Lower leg skin (tissue), 4 donors: Measurements from ENCODE around the gene PCSK6. TPM values are rescaled to one million over a fixed set of nuclear protein-coding genes. Genes with fewer than 3 reads are reported as not detected.
A peak's percentile ranks its signal among the peaks of the same experiment; 100 is the strongest.

Experiments used
- DNase-seq, 2 donors: peaks; one replicate each; pipeline ENCODE4 v3.0.0-alpha.2; 2019; ENCODE audit warnings: low spot score in 2 of 2
- H3K4me3 ChIP-seq: fragments of 200-600 bp; sonication (generic); 2 replicates; pipeline ENCODE4 v1.5.1; 2017; ENCODE audit warnings: mild to moderate bottlenecking, low read depth; ENCODE audit not compliant: poor library complexity, severe bottlenecking
- POLR2A ChIP-seq, 2 donors: fragments of 450-650 bp; IDR thresholded peaks; one replicate each; pipeline ENCODE4 v1.6.1; 2016 to 2017; ENCODE audit warnings: antibody characterized with exemption in 2 of 2, mild to moderate bottlenecking in 1 of 2, moderate library complexity in 1 of 2
- WGBS, 2 donors: methylation state at CpG; one replicate each; pipeline ENCODE4 v1.1.5; 2018; 5-methylcytosine and 5-hydroxymethylcytosine counted together
- intact Hi-C: fragments of 100-400 bp; cut with DNase I; formaldehyde crosslinking; loops from one replicate; pipeline ENCODE4 v1.15.0; 2023; ENCODE audit warnings: low total_unique reads
- total RNA-seq, 4 donors: library from RNA; depleted of rRNA; stranded (reverse); fragments of >200 nt; gene quantifications; one replicate each; pipeline ENCODE4 v1.1.0, GENCODE V29; 2016
- TF ChIP-seq, protein P1 (sequence below), 3 donors: fragments of 450-650 bp; IDR thresholded peaks; one replicate each; pipeline ENCODE4 v1.5.1; 2016; ENCODE audit warnings: antibody characterized with exemption in 3 of 3, mild to moderate bottlenecking in 3 of 3, moderate library complexity in 2 of 3

PCSK6 gene
- total RNA-seq, 4 donors from 2014 or later: 20.1 to 45.4 (median 30.4) TPM

DNA sequence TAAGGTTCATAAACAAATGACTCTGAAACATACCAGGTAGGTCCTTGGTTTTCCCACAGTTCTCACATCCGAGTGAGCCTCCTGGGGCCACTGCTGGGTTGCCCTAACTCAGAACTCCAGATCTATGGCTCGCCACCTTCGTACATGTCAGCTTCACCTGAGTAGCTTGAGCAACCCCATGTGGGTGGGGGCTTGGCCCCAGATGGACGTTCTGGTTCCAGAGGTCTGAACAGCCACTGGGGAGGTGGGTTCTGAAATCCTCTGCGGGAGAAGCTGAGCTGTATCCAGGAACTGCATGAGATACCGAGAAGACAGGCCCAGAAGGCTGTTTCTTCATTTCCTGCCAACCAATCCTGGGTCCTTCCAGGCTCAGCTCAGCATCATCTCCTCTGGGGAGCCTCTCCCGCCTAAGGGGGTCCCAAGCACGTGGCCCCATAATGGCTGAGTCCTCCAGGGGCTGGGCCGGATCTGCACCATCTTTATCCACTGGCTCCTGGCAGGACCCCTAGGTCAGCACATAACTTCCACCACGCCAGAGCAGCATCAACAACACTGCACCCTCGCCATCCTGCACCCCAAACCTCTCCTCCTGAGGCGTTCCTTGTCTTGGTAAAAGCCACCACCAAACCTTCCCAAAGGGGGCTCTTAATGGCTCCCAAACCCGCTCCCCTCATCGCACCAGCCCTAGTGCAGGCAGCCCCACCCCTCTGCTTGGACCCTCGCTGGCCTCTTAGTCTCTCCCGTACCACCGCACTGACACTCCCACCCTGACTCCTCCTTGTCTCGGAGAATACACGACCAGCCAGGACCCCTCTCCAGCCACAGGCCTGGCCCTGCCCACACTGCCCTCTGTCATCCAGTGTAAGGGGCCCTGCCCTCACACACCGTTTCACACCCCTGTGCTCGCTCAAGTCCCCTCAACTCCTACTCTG, 39.8 kb downstream of the PCSK6 start:
- WGBS, 2 donors: 94 to 95% methylated on average over 21 of the region's 21 CpGs
- H3K4me3 ChIP-seq: no peak overlapping the region
- intact Hi-C loops: no loop called here
- peak in 1 of 2 donors; percentile 76 for DNase-seq
- no peak for TF ChIP-seq POLR2A (IDR thresholded peaks at IDR 0.05)

DNA sequence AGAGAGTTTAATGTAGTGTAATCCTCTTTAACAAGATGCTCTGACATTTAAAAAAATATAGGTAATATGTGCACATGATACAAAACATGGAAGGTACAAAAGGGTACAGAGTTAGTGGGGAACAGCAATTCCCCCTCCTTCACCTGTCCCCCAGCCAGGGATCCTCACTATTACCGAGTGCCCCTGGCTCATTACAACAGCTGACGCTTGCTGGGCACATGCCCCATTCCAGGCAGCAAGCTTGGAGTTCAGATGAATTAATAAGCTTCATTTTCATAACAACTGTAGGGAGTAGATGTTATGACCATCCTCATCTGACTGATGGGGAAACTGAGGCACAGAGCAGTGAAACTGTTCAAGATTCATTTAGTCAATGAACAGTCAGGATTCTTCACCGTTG, 41.2 kb downstream of the PCSK6 start:
- TF ChIP-seq, protein P1, sequence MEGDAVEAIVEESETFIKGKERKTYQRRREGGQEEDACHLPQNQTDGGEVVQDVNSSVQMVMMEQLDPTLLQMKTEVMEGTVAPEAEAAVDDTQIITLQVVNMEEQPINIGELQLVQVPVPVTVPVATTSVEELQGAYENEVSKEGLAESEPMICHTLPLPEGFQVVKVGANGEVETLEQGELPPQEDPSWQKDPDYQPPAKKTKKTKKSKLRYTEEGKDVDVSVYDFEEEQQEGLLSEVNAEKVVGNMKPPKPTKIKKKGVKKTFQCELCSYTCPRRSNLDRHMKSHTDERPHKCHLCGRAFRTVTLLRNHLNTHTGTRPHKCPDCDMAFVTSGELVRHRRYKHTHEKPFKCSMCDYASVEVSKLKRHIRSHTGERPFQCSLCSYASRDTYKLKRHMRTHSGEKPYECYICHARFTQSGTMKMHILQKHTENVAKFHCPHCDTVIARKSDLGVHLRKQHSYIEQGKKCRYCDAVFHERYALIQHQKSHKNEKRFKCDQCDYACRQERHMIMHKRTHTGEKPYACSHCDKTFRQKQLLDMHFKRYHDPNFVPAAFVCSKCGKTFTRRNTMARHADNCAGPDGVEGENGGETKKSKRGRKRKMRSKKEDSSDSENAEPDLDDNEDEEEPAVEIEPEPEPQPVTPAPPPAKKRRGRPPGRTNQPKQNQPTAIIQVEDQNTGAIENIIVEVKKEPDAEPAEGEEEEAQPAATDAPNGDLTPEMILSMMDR (IDR thresholded peaks at IDR 0.05): no peak
- no peak for TF ChIP-seq POLR2A (IDR thresholded peaks at IDR 0.05)
- 90 to 93% methylated on average over 3 of the region's 3 CpGs for WGBS, 2 donors
- peak in 1 of 2 donors; percentile 50 for DNase-seq
- intact Hi-C loops: no loop called here
- no peak overlapping the region for H3K4me3 ChIP-seq

DNA sequence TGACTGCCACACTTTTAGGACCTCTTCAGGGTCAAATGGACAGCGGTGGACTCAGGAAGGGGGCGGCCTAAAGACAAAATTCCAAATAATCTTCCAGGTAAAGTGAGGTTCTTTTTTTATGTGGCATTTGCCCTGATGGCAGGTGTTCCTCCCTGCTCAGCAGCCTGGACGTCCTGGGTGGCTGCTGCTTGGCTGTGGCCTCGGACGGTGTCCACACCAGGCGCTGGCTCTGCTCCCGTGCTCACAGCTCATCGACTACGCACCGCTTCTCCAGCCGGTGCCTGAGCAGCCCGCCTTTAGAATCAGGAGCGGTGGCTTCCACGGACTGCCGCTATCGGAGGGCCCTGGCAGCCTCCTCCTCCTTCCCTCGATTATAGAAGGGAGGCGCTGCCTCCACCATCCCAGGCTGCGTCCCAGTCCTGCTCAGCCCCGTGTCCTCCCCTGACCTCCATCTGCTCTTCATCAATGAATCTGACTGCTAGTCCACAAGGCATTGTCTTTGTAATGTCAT, 41.9 kb downstream of the PCSK6 start:
- 73 to 83% methylated on average over 20 of the region's 20 CpGs for WGBS, 2 donors
- intact Hi-C loops: no loop called here
- TF ChIP-seq, protein P1 (IDR thresholded peaks at IDR 0.05): no peak
- no peak overlapping the region for H3K4me3 ChIP-seq
- DNase-seq: peak in 1 of 2 donors; percentile 83

DNA sequence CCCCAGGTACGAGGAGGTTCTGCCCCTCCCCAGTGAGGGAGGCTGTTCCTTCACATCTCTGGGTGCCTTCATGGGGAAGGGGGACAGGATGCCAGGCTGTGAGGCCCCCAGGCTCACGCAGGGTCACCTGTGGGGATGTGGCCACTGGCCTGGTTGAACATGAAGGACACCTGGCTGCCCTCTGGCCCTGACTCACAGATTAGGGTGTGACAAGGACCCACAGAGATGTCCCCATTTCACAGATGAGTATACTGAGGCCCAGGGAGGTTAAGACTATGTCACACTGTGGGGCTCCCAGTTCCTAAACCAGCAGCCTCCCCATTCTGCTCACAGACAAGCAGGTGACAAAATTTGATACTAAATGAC, 42.4 kb downstream of the PCSK6 start:
- no peak overlapping the region for H3K4me3 ChIP-seq
- TF ChIP-seq POLR2A (IDR thresholded peaks at IDR 0.05): no peak
- TF ChIP-seq, protein P1 (IDR thresholded peaks at IDR 0.05): no peak
- 96 to 100% methylated on average over 2 of the region's 2 CpGs for WGBS, 2 donors
- intact Hi-C loops: no loop called here
- peak in 1 of 2 donors; percentile 58 for DNase-seq

DNA sequence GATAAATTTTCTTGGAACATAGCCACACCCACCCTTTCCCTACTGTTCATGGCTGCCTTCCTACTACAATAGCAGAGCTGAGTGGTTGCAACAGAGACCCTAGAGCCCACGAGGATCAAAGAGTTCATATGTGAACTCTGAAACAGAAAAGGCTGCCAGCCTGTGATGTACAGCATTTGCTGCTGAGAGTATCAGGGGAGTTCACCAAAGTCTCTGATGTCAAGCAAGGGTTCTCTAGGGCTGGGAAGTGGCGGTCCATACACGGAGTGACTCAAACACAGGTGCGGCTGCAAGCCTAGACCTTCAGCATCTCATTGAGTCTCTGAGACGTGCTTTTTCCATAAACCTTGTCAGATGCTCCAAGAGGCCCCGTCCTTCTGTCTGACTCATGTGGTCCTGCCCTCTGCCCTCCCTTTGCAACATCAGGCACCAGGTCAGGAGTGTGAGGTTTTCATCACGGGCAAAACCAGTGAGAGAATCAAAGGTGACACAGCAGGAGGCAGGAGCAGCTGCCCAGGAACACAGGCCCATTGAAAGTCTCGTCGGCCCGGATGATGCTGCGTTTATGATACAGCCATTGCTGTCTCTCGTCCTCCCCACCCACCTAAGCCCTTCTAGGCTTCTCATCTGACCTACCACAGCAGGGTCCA, 42.9 kb downstream of the PCSK6 start:
- WGBS, 2 donors: 74 to 82% methylated on average over 12 of the region's 12 CpGs
- TF ChIP-seq POLR2A (IDR thresholded peaks at IDR 0.05): no peak
- TF ChIP-seq, protein P1 (IDR thresholded peaks at IDR 0.05): no peak

More for the DNA sequence above, 42.9 kb downstream of the PCSK6 start:
- no peak overlapping the region for H3K4me3 ChIP-seq
- intact Hi-C loops: no loop called here
- peak in 1 of 2 donors; percentile 83 for DNase-seq
